HCT116 (cell line): ENCODE data around the gene MFN2. TPM values are rescaled to one million over a fixed set of nuclear protein-coding genes. Genes with fewer than 3 reads are reported as not detected.

Source experiments
- ATAC-seq: fragments of 200-7000 bp; cut with Tn5 transposase; 2 replicates; pipeline ENCODE4 v1.9.1; 2020; ENCODE audit warnings: mild to moderate bottlenecking, moderate library complexity
- BruUV-seq: library from RNA; stranded (reverse); fragments of 400-500 nt; replicated peaks from 2 replicates; lab custom pipeline; 2021; lab: Mats Ljungman, UMichigan
- CTCF ChIA-PET: fragments of 300-600 bp; sonication (Branson Sonifier 250); formaldehyde crosslinking; loops from one replicate; lab custom pipeline; 2021; ENCODE audit warnings: antibody characterized with exemption; lab: Charles Lee
- POLR2A ChIA-PET: fragments of 300-600, 350-600 bp; sonication (Branson Sonifier 250); formaldehyde crosslinking; loops from one replicate; lab custom pipeline; 2021; ENCODE audit warnings: antibody characterized with exemption; lab: Charles Lee
- RAD21 ChIA-PET, 2 experiments: fragments of 300-600 bp; sonication (Branson Sonifier 250); formaldehyde crosslinking; loops; one replicate each; lab custom pipeline; 2023; ENCODE audit warnings: low total read pairs in 2 of 2; ENCODE audit not compliant: uncharacterized antibody in 2 of 2, unreplicated experiment in 2 of 2, low non-redundant PET in 1 of 2; lab: Charles Lee
- DNase-seq: peaks from one replicate; pipeline ENCODE4 v3.0.0-alpha.2; 2010; ENCODE audit warnings: low read depth, low spot score
- H2AFZ ChIP-seq: fragments of 200-600 bp; shearing (Covaris generic), sonication (generic); 2 replicates; pipeline ENCODE4 v1.6.1; 2017; ENCODE audit warnings: low read depth, mixed run types, mixed read lengths, antibody characterized with exemption, low read length; ENCODE audit not compliant: poor library complexity, severe bottlenecking
- H3K27ac ChIP-seq: 2 replicates; pipeline ENCODE4 v1.5.1; 2012; ENCODE audit warnings: low read depth, low read length
- H3K27me3 ChIP-seq: fragments of 200-600 bp; sonication (generic); 2 replicates; pipeline ENCODE4 v1.6.1; 2016; ENCODE audit warnings: mixed run types, low read length, mixed read lengths; ENCODE audit not compliant: insufficient read depth
- H3K36me3 ChIP-seq, 2 experiments: fragments of 200-500 bp in 1 of 2; fragments of 200-600 bp in 1 of 2; sonication (Bioruptor generic) in 1 of 2; sonication (generic) in 1 of 2; 2 replicates each; pipeline versions ENCODE4 v1.5.1 to v1.6.1; 2014 to 2016; ENCODE audit warnings: low read length in 2 of 2, inconsistent platforms in 1 of 2, mixed read lengths in 1 of 2, mixed run types in 1 of 2; ENCODE audit not compliant: insufficient read depth in 2 of 2, control insufficient read depth in 1 of 2
- H3K4me1 ChIP-seq, 2 experiments: fragments of 200-600 bp in 1 of 2; sonication (generic) in 1 of 2; 2 replicates each; pipeline versions ENCODE4 v1.5.1 to v1.6.1; 2012 to 2017; ENCODE audit warnings: low read length in 2 of 2, inconsistent platforms in 1 of 2, mild to moderate bottlenecking in 1 of 2, mixed read lengths in 1 of 2, mixed run types in 1 of 2, moderate library complexity in 1 of 2; ENCODE audit not compliant: insufficient read depth in 2 of 2, control insufficient read depth in 1 of 2
- H3K4me2 ChIP-seq: fragments of 200-600 bp; sonication (generic); 2 replicates; pipeline ENCODE4 v1.6.1; 2017; ENCODE audit warnings: mixed run types, low read length, mixed read lengths
- H3K4me3 ChIP-seq, 2 experiments: fragments of 200-600 bp in 1 of 2; sonication (generic) in 1 of 2; replicated peaks in 1 of 2; 2 replicates each; pipeline ENCODE4 v1.5.1; 2011 to 2016; ENCODE audit warnings: low read length in 2 of 2, control low read depth in 1 of 2, low read depth in 1 of 2, mild to moderate bottlenecking in 1 of 2, mixed read lengths in 1 of 2, mixed run types in 1 of 2
- H3K79me2 ChIP-seq: fragments of 200-600 bp; sonication (generic); 2 replicates; pipeline ENCODE4 v1.6.1; 2017; ENCODE audit warnings: mild to moderate bottlenecking, mixed run types, low read length, moderate library complexity, mixed read lengths; ENCODE audit not compliant: insufficient read depth
- H3K9ac ChIP-seq: fragments of 200-600 bp; sonication (generic); 2 replicates; pipeline ENCODE4 v1.6.1; 2016; ENCODE audit warnings: low read length, mixed read lengths
- H3K9me2 ChIP-seq: fragments of 200-600 bp; sonication (generic), shearing (Covaris generic); 2 replicates; pipeline ENCODE4 v1.6.1; 2017; ENCODE audit warnings: mixed run types, mild to moderate bottlenecking, moderate library complexity; ENCODE audit not compliant: insufficient read depth
- H3K9me3 ChIP-seq, 2 experiments: fragments of 200-500 bp in 1 of 2; fragments of 200-600 bp in 1 of 2; sonication (Bioruptor generic) in 1 of 2; sonication (generic) in 1 of 2; 2 replicates each; pipeline ENCODE4 v1.6.1; 2014 to 2017; ENCODE audit warnings: low read length in 2 of 2, mixed read lengths in 2 of 2, inconsistent platforms in 1 of 2, low read depth in 1 of 2, mild to moderate bottlenecking in 1 of 2, mixed run types in 1 of 2, moderate library complexity in 1 of 2; ENCODE audit not compliant: control insufficient read depth in 1 of 2, insufficient read depth in 1 of 2
- H4K20me1 ChIP-seq: fragments of 200-600 bp; sonication (generic), shearing (Covaris generic); 2 replicates; pipeline ENCODE4 v1.6.1; 2017; ENCODE audit warnings: mixed run types, mild to moderate bottlenecking, moderate library complexity; ENCODE audit not compliant: insufficient read depth
- ATF3 ChIP-seq: IDR thresholded peaks from 2 replicates; pipeline ENCODE4 v1.6.1; 2012
- CBX3 ChIP-seq: IDR thresholded peaks from 2 replicates; pipeline ENCODE4 v1.6.1; 2012; ENCODE audit warnings: low read depth
- CTCF ChIP-seq, 3 experiments: fragments of 200-600 bp in 1 of 3; sonication (generic) in 1 of 3; IDR thresholded peaks in 2 of 3; conservative IDR thresholded peaks in 1 of 3; 2 replicates each; pipeline ENCODE4 v1.5.1; 2012 to 2017; ENCODE audit warnings: low read depth in 2 of 3, low read length in 2 of 3, antibody characterized with exemption in 1 of 3, borderline replicate concordance in 1 of 3, control low read depth in 1 of 3, mild to moderate bottlenecking in 1 of 3, mixed read lengths in 1 of 3, mixed run types in 1 of 3, moderate library complexity in 1 of 3; ENCODE audit not compliant: insufficient read depth in 1 of 3
- EZH2 ChIP-seq: fragments of 200-600 bp; sonication (generic); IDR thresholded peaks from 2 replicates; pipeline ENCODE4 v1.6.1; 2017; ENCODE audit warnings: antibody characterized with exemption, mixed run types
- FOSL1 ChIP-seq: IDR thresholded peaks from 2 replicates; pipeline ENCODE4 v1.6.1; 2012; ENCODE audit warnings: low read depth
- MAX ChIP-seq: IDR thresholded peaks from 2 replicates; pipeline ENCODE4 v1.6.1; 2012
- POLR2A ChIP-seq: IDR thresholded peaks from 2 replicates; pipeline ENCODE4 v1.7.0; 2011; ENCODE audit warnings: borderline replicate concordance; ENCODE audit not compliant: insufficient read depth, insufficient read length; ENCODE audit errors: extremely low read depth
- RAD21 ChIP-seq: IDR thresholded peaks from 2 replicates; pipeline ENCODE4 v1.6.1; 2012; ENCODE audit warnings: low read depth, mild to moderate bottlenecking
- REST ChIP-seq: IDR thresholded peaks from 2 replicates; pipeline ENCODE4 v1.6.1; 2012; ENCODE audit warnings: low read depth
- SRF ChIP-seq: IDR thresholded peaks from 2 replicates; pipeline ENCODE4 v1.6.1; 2012; ENCODE audit warnings: low read depth
- ZBTB33 ChIP-seq: IDR thresholded peaks from 2 replicates; pipeline ENCODE4 v1.6.1; 2011; ENCODE audit warnings: mild to moderate bottlenecking, low read length, moderate library complexity; ENCODE audit not compliant: insufficient replicate concordance; ENCODE audit errors: extremely low read depth
- intact Hi-C: fragments of 100-400 bp; cut with micrococcal nuclease; formaldehyde crosslinking; loops from 2 replicates; pipeline ENCODE4 v1.10.0; 2022
- total RNA-seq: library from RNA; stranded (reverse); gene quantifications from one replicate; pipeline ENCODE4 v1.2.1, GENCODE V29; 2021; ENCODE audit not compliant: unreplicated experiment

Gene MFN2
- total RNA-seq, 1 experiment from 2014 or later = 83.0 TPM

- RAD21 ChIA-PET = no interaction called here
- intact Hi-C loops = no loop called here
These were observed 41.8 kb downstream of the MFN2 start for GRCh38 chr1:12022036-12022435.

More at GRCh38 chr1:12022036-12022435, 41.8 kb downstream of the MFN2 start:
- Histone ChIP-seq H3K9me2 (no peaks in the 10 kb centered on the region), H3K27ac (no peak overlapping the region), H3K9me3 (no peaks in the 10 kb centered on the region), H3K27me3 (no peaks in the 10 kb centered on the region), H3K4me3 (no peak overlapping the region), H3K79me2 (peaks cover 16% of the 10 kb centered on the region; the same call in 1 of the 2 replicates), H3K9ac (no peak overlapping the region), H3K4me2 (no peak overlapping the region), H4K20me1 (no peaks in the 10 kb centered on the region), H2AFZ (no peak overlapping the region), H3K4me1 (peaks cover 0 to 13% of the 10 kb centered on the region in 2 experiments; a peak in 2 of 4 replicates), H3K36me3 (peaks cover 5 to 8% of the 10 kb centered on the region in 2 experiments; a peak in 3 of 4 replicates)
- POLR2A ChIA-PET = interaction anchor here (0.7 to 4.2 kb wide), 2 partner anchors 11 to 113 kb away, joined by 3 to 70 read pairs; no protein-coding TSS in a partner anchor
- TF ChIP-seq REST (no peak), RAD21 (no peak), EZH2 (no peak), FOSL1 (no peak), ATF3 (no peak), SRF (no peak), ZBTB33 (no peak), CTCF (IDR thresholded peaks at IDR 0.05 in 2 of 3, conservative IDR thresholded peaks at IDR 0.05 in 1 of 3; ENCODE audit: borderline replicate concordance in 1 of 3, insufficient read depth in 1 of 3, low read depth in 2 of 3, low read length in 2 of 3) (no peak), POLR2A (no peak), CBX3 (no peak), MAX (no peak)
- DNase-seq (no peak), ATAC-seq (no peak)
- CTCF ChIA-PET = interaction anchor here (1.9 kb wide), 1 partner anchor 9 kb away, joined by 5 read pairs; no protein-coding TSS in a partner anchor
- no TSS peak for BruUV-seq
